Sigmoid colon (tissue), 7 donors: ENCODE data around the gene SIK3. TPM values are rescaled to one million over a fixed set of nuclear protein-coding genes. Genes with fewer than 3 reads are reported as not detected.
A peak's percentile ranks its signal among the peaks of the same experiment; 100 is the strongest.

ENCODE experiments used
- DNase-seq: peaks from one replicate; pipeline ENCODE4 v3.0.0-alpha.2; 2019
- H3K27ac ChIP-seq, 4 donors: fragments of 200-600 bp; sonication (generic); one replicate each; pipeline ENCODE4 v1.5.1; 2016 to 2019; ENCODE audit warnings: mild to moderate bottlenecking in 1 of 4
- H3K27me3 ChIP-seq, 3 donors: fragments of 200-600 bp; sonication (generic); one replicate each; pipeline ENCODE4 v1.5.1; 2019; ENCODE audit warnings: mild to moderate bottlenecking in 1 of 3
- H3K36me3 ChIP-seq, 4 donors: fragments of 200-600 bp; sonication (generic); one replicate each; pipeline ENCODE4 v1.5.1; 2016 to 2019
- H3K4me1 ChIP-seq, 4 donors: fragments of 200-600 bp; sonication (generic); one replicate each; pipeline ENCODE4 v1.5.1; 2017 to 2019
- H3K4me3 ChIP-seq, 4 donors: fragments of 200-600 bp; sonication (generic); one replicate each; pipeline ENCODE4 v1.5.1; 2017 to 2019; ENCODE audit warnings: mild to moderate bottlenecking in 2 of 4, moderate library complexity in 1 of 4
- H3K9me3 ChIP-seq, 4 donors: fragments of 200-600 bp in 3 of 4; sonication (generic) in 3 of 4; one replicate each; pipeline versions ENCODE4 v1.5.1 to v1.6.1; 2013 to 2019
- EP300 ChIP-seq, 4 donors: sonication (generic); formaldehyde crosslinking; IDR thresholded peaks; one replicate each; pipeline ENCODE4 v1.6.1; 2017; ENCODE audit warnings: antibody characterized with exemption in 4 of 4
- POLR2A ChIP-seq, 2 donors: fragments of 450-650 bp; IDR thresholded peaks; one replicate each; pipeline ENCODE4 v1.6.1; 2016; ENCODE audit warnings: antibody characterized with exemption in 2 of 2, mild to moderate bottlenecking in 2 of 2, moderate library complexity in 2 of 2
- POLR2AphosphoS5 ChIP-seq, 4 donors: sonication (generic); formaldehyde crosslinking; IDR thresholded peaks; one replicate each; pipeline ENCODE4 v1.6.1; 2017; ENCODE audit warnings: antibody characterized with exemption in 4 of 4
- WGBS, 2 donors: extraction: QIAGEN DNeasy Blood & Tissue Kit; methylation state at CpG; one replicate each; pipeline ENCODE4 v1.1.7; 2013; 5-methylcytosine and 5-hydroxymethylcytosine counted together
- intact Hi-C: fragments of 100-400 bp; cut with DNase I; formaldehyde crosslinking; loops from one replicate; pipeline ENCODE4 v1.15.1; 2023
- polyA plus RNA-seq, 3 donors: library from polyadenylated mRNA; stranded (reverse); fragments of 200-250 nt; gene quantifications; one replicate each; pipeline ENCODE4 v1.2.3, GENCODE V29; 2013
- total RNA-seq, 4 donors: library from RNA; depleted of rRNA; stranded (reverse); fragments of >200 nt; gene quantifications; one replicate each; pipeline ENCODE4 v1.1.0, GENCODE V29; 2016
- TF ChIP-seq, protein P1 (sequence below), 4 experiments: fragments of 450-650 bp in 3 of 4; fragments of 200-600 bp in 1 of 4; IDR thresholded peaks; one replicate each; pipeline ENCODE4 v1.5.1; 2016 to 2019; ENCODE audit warnings: antibody characterized with exemption in 4 of 4, mild to moderate bottlenecking in 3 of 4, moderate library complexity in 2 of 4
- donor health status: healthy with polysubstance abuse.
- donor health status: Bipolar disorder and iron deficiency.
- donor health status: healthy.

SIK3 gene
- total and polyA plus RNA-seq, 7 donors: 5.5 to 53.2 (median 35.3) TPM

DNA sequence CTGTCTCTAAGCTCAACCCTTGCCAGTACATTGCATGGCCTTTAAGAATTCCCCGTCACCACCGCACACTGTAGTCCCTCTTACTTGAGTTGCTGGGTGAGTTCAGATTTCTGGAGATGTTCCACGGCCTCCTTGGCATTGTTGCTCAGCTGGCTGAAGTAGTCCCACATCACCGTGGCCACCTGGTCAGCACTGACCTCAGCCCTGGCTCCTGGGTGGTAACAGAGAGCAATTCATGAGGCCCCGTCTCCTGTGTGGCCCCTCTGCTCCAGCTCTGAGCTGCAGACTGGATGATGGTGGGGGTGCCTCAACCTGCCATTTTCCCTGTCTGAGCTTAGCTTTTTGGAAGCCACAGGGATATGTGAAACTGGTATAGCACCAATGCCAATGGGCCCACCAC, 275.7 kb downstream of the SIK3 start:
- TF ChIP-seq, protein P1, sequence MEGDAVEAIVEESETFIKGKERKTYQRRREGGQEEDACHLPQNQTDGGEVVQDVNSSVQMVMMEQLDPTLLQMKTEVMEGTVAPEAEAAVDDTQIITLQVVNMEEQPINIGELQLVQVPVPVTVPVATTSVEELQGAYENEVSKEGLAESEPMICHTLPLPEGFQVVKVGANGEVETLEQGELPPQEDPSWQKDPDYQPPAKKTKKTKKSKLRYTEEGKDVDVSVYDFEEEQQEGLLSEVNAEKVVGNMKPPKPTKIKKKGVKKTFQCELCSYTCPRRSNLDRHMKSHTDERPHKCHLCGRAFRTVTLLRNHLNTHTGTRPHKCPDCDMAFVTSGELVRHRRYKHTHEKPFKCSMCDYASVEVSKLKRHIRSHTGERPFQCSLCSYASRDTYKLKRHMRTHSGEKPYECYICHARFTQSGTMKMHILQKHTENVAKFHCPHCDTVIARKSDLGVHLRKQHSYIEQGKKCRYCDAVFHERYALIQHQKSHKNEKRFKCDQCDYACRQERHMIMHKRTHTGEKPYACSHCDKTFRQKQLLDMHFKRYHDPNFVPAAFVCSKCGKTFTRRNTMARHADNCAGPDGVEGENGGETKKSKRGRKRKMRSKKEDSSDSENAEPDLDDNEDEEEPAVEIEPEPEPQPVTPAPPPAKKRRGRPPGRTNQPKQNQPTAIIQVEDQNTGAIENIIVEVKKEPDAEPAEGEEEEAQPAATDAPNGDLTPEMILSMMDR (IDR thresholded peaks at IDR 0.05): no peak
- TF ChIP-seq POLR2AphosphoS5 (IDR thresholded peaks at IDR 0.05): no peak
- no peak for TF ChIP-seq POLR2A (IDR thresholded peaks at IDR 0.05)
- no peak for TF ChIP-seq EP300 (IDR thresholded peaks at IDR 0.05)
- H3K27me3 ChIP-seq: no peaks in the 10 kb centered on the region
- intact Hi-C loops: no loop called here
- no peak for DNase-seq
- H3K36me3 ChIP-seq: no peaks in the 10 kb centered on the region
- H3K27ac ChIP-seq: no peak overlapping the region
- 75 to 77% methylated on average over 5 of the region's 5 CpGs for WGBS, 2 donors
- no peaks in the 10 kb centered on the region for H3K9me3 ChIP-seq
- H3K4me3 ChIP-seq: no peak overlapping the region
- H3K4me1 ChIP-seq: no peaks in the 10 kb centered on the region

DNA sequence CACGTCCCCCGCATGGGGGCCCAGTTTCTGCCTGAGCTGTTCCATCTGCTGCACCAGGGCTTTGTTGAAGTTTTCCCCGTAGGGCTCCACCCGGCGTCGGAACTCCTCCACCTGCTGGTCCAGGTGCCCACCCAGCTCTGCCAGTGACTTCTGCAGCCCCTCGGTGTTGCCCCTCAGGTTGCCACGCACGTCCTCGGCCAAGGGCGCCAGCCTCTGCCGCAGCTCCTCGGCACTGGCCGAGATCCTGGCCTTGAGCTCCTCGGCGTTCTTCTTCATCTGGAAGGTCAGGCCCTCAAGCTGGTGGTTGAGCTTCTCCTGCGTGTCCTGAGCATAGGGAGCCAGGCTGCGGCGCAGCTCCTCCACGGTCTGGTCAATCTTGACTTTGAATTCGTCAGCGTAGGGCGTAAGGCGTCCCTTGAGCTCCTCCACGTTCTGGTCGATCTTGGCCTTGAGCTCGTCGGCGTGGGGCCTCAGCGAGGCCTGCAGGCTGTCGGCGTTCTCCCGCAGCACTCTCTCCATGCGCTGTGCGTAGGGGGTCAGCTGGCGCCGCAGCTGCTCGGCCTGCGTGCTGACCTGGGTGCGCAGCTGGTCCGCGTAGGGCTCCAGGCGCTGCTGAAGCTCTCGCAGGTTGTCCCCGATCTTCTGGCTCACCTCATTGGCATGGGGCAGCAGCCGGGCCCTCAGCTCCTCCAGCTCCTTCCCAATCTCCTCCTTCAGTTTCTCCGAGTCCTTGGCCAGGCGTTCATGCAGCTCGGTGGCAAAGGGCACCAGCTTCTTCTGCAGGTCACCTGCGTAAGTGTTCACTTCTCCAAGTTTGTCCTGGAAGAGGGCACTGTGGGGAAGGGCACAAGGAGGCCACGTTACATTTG, 276.9 kb downstream of the SIK3 start:
- Histone ChIP-seq H3K4me3 (no peak overlapping the region), H3K27me3 (no peaks in the 10 kb centered on the region), H3K27ac (no peak overlapping the region), H3K36me3 (no peaks in the 10 kb centered on the region), H3K9me3 (no peaks in the 10 kb centered on the region), H3K4me1 (no peaks in the 10 kb centered on the region)
- TF ChIP-seq POLR2AphosphoS5 (IDR thresholded peaks at IDR 0.05): no peak
- intact Hi-C loops: no loop called here
- no peak for DNase-seq
- WGBS, 2 donors: 95% methylated on average over 51 of the region's 51 CpGs

DNA sequence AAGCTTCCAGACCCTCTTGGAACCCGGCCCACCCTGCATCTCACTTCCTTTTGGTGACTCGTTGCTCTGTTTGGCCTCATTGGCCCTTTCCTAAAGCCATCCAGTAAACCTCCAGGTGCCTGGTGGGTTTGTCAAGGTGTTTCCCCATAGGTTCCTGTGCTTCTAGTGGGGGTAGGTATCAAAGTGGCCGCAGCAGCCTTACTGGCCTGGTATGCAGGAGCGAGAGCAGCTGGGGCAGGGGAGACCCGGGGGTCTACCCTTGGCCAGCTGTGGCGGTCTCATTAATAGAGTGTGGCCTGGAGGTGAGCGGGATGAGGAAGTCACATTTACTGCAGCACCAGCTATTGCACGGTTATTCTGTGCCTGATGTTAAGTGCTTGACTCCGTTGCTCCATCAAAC, 279.2 kb downstream of the SIK3 start:
- Histone ChIP-seq H3K4me1 (no peaks in the 10 kb centered on the region), H3K27me3 (no peaks in the 10 kb centered on the region), H3K36me3 (no peaks in the 10 kb centered on the region), H3K4me3 (no peak overlapping the region), H3K9me3 (no peaks in the 10 kb centered on the region), H3K27ac (no peak overlapping the region)
- intact Hi-C loops: no loop called here
- DNase-seq: no peak
- WGBS, 2 donors: 91 to 92% methylated on average over 9 of the region's 9 CpGs
- TF ChIP-seq EP300 (IDR thresholded peaks at IDR 0.05): no peak

DNA sequence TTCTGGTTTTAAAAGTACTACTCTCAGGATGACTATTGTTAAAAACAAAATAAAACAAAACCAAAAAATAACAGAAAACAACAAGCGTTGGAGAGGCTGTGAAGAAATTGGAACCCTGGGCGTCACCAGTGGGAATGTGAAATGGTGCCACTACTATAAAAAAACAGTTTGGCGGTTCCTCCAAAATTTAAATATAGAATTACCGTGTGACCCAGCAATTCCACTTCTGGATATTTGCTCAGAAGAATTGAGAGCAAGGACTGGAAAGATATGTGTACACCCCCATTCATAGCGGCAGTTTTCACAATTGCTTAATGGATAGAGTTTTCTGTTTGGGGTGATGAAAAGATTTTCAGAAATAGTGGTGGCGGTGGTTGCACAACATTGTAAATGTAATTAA, 283.7 kb downstream of the SIK3 start:
- H3K9me3 ChIP-seq: no peaks in the 10 kb centered on the region
- 83 to 93% methylated on average over 6 of the region's 6 CpGs for WGBS, 2 donors
- no peak overlapping the region for H3K4me3 ChIP-seq
- H3K36me3 ChIP-seq: no peaks in the 10 kb centered on the region
- H3K27ac ChIP-seq: no peak overlapping the region
- TF ChIP-seq POLR2AphosphoS5 (IDR thresholded peaks at IDR 0.05) (no peak), EP300 (IDR thresholded peaks at IDR 0.05) (no peak), POLR2A (IDR thresholded peaks at IDR 0.05) (no peak)
- TF ChIP-seq, protein P1 (IDR thresholded peaks at IDR 0.05): no peak
- intact Hi-C loops: no loop called here
- no peaks in the 10 kb centered on the region for H3K4me1 ChIP-seq
- no peaks in the 10 kb centered on the region for H3K27me3 ChIP-seq
- DNase-seq: no peak

DNA sequence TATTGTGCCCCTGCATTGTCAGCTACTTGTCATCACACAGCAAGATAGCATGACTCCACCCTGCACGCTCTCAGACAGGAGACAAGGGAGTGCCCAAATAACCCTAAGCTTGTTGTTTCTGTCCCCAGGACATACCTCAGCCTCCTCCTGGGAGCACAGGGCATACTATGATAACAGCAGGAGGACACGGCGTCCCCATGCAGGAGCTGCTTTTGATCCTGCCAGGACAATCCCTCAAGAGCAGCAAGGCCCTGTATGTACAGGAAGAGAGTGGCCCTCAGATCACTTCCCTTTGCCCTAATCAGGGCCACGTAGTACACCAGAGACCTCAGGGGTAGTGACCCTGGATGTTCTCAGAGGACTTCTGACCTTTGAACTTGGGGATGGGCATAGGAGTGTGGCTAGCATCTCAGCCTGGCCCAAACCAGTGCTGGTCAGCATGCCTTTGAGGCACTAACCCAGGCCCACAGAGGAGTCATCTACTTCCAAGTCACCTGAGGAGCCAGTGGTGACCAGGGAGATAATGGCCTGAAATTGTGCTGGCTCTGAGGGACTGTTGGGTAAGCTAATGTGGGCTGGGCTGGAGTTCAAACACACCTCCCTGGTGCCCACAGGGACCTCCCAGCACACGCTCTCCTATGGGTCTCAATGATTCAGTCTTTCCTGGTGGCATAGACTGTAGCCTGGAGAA, 284.3 kb downstream of the SIK3 start:
- Histone ChIP-seq H3K9me3 (no peaks in the 10 kb centered on the region), H3K27ac (no peak overlapping the region), H3K4me3 (no peak overlapping the region), H3K36me3 (no peaks in the 10 kb centered on the region), H3K27me3 (no peaks in the 10 kb centered on the region), H3K4me1 (no peaks in the 10 kb centered on the region)
- intact Hi-C loops: no loop called here
- peak; percentile 33 for DNase-seq
- TF ChIP-seq, protein P1 (IDR thresholded peaks at IDR 0.05): no peak
- TF ChIP-seq EP300 (IDR thresholded peaks at IDR 0.05) (no peak), POLR2A (IDR thresholded peaks at IDR 0.05) (no peak), POLR2AphosphoS5 (IDR thresholded peaks at IDR 0.05) (no peak)
- WGBS, 2 donors: 53 to 73% methylated on average over 5 of the region's 5 CpGs
